Nephron (organoid): ENCODE measurements around the gene NUDT4.
A peak's percentile ranks its signal among the peaks of the same experiment; 100 is the strongest.
"Not testable (repeated sequence)": the region's sequence is repeated elsewhere in the genome, so short reads cannot be mapped to it uniquely, and the experiment has no call there.

ENCODE experiments used
- H3K27ac Mint-ChIP-seq, 3 experiments: 2 replicates each; pipeline ENCODE4 v1.8.0; 2020; ENCODE audit warnings: mixed read lengths in 3 of 3, mild to moderate bottlenecking in 2 of 3, moderate library complexity in 1 of 3
- H3K27me3 Mint-ChIP-seq: 2 replicates; pipeline ENCODE4 v1.8.0; 2021; ENCODE audit warnings: low read depth, mild to moderate bottlenecking, moderate library complexity, mixed read lengths
- H3K36me3 Mint-ChIP-seq: 2 replicates; pipeline ENCODE4 v1.8.0; 2020; ENCODE audit warnings: low read depth, mixed read lengths
- H3K4me1 Mint-ChIP-seq: 2 replicates; pipeline ENCODE4 v1.8.0; 2020; ENCODE audit warnings: mixed read lengths
- H3K4me3 Mint-ChIP-seq, 3 experiments: 2 replicates each; pipeline ENCODE4 v1.8.0; 2020; ENCODE audit warnings: mild to moderate bottlenecking in 3 of 3, mixed read lengths in 3 of 3, moderate library complexity in 2 of 3
- H3K9me3 Mint-ChIP-seq: 2 replicates; pipeline ENCODE4 v1.8.0; 2020; ENCODE audit warnings: mixed read lengths
- CTCF ChIP-seq, 3 experiments: fragments of 200-600 bp; sonication (generic); IDR thresholded peaks; one replicate each; pipeline ENCODE4 v1.5.0; 2021; ENCODE audit warnings: antibody characterized with exemption in 3 of 3; ENCODE audit not compliant: unreplicated experiment in 3 of 3

NUDT4 gene

DNA sequence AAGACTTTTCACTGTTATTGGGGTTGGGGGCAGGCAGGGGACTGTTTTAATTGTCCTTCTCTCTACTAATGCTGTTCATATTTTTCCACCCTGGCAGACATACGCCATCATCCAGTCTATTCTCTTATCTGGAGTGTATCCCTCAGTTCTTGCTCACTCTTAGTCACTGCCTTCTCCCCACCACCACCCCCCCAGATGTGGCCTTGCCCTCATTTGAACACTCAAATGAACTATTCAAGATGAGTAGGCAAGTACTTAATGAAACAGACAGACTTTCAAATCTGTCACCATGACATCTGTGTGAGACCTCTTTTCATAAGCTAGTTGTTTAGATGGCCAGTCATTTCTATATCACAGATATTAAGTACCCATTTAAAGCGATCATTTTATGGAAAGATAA is 10.1 kb downstream of the NUDT4 start:
- TF ChIP-seq CTCF (IDR thresholded peaks at IDR 0.05; ENCODE audit: unreplicated experiment in 3 of 3) = no peak
- peak overlapping the region in 1 of 3 experiments; percentile 24 for H3K27ac Mint-ChIP-seq
- peaks cover 17% of the 10 kb centered on the region for H3K4me1 Mint-ChIP-seq
- H3K27me3 Mint-ChIP-seq = no peaks in the 10 kb centered on the region
- no peak overlapping the region for H3K4me3 Mint-ChIP-seq
- H3K9me3 Mint-ChIP-seq = no peaks in the 10 kb centered on the region
- peaks cover 19% of the 10 kb centered on the region for H3K36me3 Mint-ChIP-seq

DNA sequence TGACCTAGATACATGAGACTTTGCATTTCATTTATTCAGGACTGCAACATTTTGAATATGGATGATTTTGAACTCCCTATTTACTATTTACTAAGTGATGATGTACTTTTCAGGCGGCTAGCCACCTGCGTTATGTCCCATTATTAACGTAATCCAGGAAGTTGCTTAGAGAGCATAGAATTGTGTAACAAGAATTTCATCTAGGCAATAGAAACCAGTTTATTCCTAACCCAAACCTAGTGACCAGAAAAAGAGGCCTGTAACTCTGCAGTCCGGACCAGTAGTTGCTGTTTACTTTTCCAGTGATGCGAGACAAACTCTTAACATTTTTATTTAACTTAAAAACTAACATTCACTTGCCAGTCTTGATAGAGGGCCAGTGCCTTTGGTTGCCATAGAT is 12.3 kb downstream of the NUDT4 start:
- Mint-ChIP-seq H3K27ac (peak overlapping the region; percentile 63 to 87 (median 72)), H3K27me3 (no peaks in the 10 kb centered on the region), H3K9me3 (no peaks in the 10 kb centered on the region), H3K4me1 (peaks cover 13% of the 10 kb centered on the region), H3K4me3 (no peak overlapping the region), H3K36me3 (peaks cover 20% of the 10 kb centered on the region)
- no peak for TF ChIP-seq CTCF (IDR thresholded peaks at IDR 0.05; ENCODE audit: unreplicated experiment in 3 of 3)

- Mint-ChIP-seq H3K27me3 (no peaks in the 10 kb centered on the region), H3K27ac (peak overlapping the region; percentile 63 to 84 (median 82)), H3K9me3 (no peaks in the 10 kb centered on the region), H3K4me3 (peak overlapping the region in 1 of 3 experiments; percentile 53), H3K36me3 (peaks cover 14% of the 10 kb centered on the region), H3K4me1 (peaks cover 13% of the 10 kb centered on the region)
- no peak for TF ChIP-seq CTCF (IDR thresholded peaks at IDR 0.05; ENCODE audit: unreplicated experiment in 3 of 3)
These were observed 13.0 kb downstream of the NUDT4 start for GRCh38 chr12:93390549-93391297.

DNA sequence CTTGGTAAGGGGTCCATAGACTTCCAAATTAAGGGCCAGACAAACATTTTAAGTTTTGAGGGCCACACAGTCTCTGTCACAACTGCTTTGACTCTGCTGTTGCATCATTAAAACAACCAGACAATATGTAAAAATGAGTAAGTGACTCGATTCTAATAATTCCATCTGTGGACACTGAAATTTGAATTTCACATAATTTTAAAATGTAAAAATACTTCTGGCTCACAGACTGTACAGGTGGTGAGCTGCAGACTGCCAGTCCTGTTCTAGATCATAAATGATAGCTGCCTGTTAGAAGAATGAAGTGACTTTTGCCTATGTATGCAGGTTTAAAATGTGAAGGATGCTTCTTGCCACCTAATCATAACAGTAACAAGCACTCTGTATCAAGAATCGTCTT is 15.7 kb downstream of the NUDT4 start:
- H3K4me1 Mint-ChIP-seq = peaks cover 13% of the 10 kb centered on the region
- H3K9me3 Mint-ChIP-seq = no peaks in the 10 kb centered on the region

GRCh38 chr12:93397412-93397811 is 19.7 kb downstream of the NUDT4 start:
- no peak overlapping the region for H3K27ac Mint-ChIP-seq
- TF ChIP-seq CTCF (IDR thresholded peaks at IDR 0.05; ENCODE audit: unreplicated experiment in 3 of 3) = no peak
- no peak overlapping the region for H3K4me3 Mint-ChIP-seq
- H3K9me3 Mint-ChIP-seq = no peaks in the 10 kb centered on the region
- H3K36me3 Mint-ChIP-seq = peaks cover 31% of the 10 kb centered on the region
- H3K4me1 Mint-ChIP-seq = no peaks in the 10 kb centered on the region
- H3K27me3 Mint-ChIP-seq = no peaks in the 10 kb centered on the region

More for the DNA sequence above, 15.7 kb downstream of the NUDT4 start:
- H3K36me3 Mint-ChIP-seq = peaks cover 21% of the 10 kb centered on the region
- no peak overlapping the region for H3K4me3 Mint-ChIP-seq
- H3K27me3 Mint-ChIP-seq = no peaks in the 10 kb centered on the region
- H3K27ac Mint-ChIP-seq = peak overlapping the region in 1 of 3 experiments; percentile 49
- TF ChIP-seq CTCF (IDR thresholded peaks at IDR 0.05; ENCODE audit: unreplicated experiment in 3 of 3) = no peak

DNA sequence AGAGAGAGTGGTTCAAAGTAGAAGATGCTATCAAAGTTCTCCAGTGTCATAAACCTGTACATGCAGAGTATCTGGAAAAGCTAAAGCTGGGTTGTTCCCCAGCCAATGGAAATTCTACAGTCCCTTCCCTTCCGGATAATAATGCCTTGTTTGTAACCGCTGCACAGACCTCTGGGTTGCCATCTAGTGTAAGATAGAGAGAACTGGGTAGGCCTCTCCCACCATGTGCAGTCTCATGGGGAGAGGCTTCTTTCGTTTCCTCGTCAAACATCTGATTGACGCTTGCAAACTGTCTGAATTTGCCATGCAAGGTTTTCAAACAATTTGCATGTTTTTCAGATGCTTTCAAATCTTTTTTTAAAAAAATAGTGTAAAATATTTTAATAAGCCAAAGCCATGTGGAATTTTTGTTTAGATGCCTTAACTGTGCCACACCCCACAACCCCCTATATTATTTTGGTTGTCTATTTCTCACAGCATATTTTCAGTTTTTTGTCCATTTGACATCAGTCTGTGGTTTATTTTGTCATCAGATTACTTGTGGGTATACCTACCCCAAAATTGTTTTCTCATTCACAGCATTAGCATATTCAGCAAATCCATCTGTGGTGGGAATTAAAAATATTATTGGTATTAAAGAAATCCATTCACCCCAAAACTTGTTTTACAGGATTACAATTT is 21.6 kb downstream of the NUDT4 start:
- not testable (repeated sequence) for H3K4me1 Mint-ChIP-seq, H3K27ac Mint-ChIP-seq, H3K27me3 Mint-ChIP-seq, H3K9me3 Mint-ChIP-seq, H3K4me3 Mint-ChIP-seq
- H3K36me3 Mint-ChIP-seq = peaks cover 44% of the 10 kb centered on the region
